ENCODE measurements around the gene NPPC. TPM values are rescaled to one million over a fixed set of nuclear protein-coding genes. Genes with fewer than 3 reads are reported as not detected.

NPPC gene
- total and polyA plus RNA-seq, 2 of the 8 experiments (the other 6 are each of a cell fraction or from before 2014, with no cell fraction given): 1.3 to 4.7 TPM

- TF ChIP-seq, protein P1, sequence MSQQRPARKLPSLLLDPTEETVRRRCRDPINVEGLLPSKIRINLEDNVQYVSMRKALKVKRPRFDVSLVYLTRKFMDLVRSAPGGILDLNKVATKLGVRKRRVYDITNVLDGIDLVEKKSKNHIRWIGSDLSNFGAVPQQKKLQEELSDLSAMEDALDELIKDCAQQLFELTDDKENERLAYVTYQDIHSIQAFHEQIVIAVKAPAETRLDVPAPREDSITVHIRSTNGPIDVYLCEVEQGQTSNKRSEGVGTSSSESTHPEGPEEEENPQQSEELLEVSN (IDR thresholded peaks at IDR 0.05): no peak
- TF ChIP-seq TBP (IDR thresholded peaks at IDR 0.05; ENCODE audit: low read depth, low read length) (peak; percentile 21; the same call in 1 of the 2 replicates), NRF1 (IDR thresholded peaks at IDR 0.05; ENCODE audit: low read depth, low read length) (no peak), CTCF (IDR thresholded peaks at IDR 0.05; ENCODE audit: control extremely low read depth in 1 of 3, insufficient read depth in 1 of 3, low read depth in 1 of 3, low read length in 3 of 3) (peak; percentile 99), POU5F1 (IDR thresholded peaks at IDR 0.05; ENCODE audit: low read depth, low read length) (no peak), EGR1 (IDR thresholded peaks at IDR 0.05; ENCODE audit: borderline replicate concordance, low read depth, low read length) (no peak), CREB1 (IDR thresholded peaks at IDR 0.05) (0 out of 2 replicates have a peak, but pooled peaks have one; percentile 17), GABPA (IDR thresholded peaks at IDR 0.05; ENCODE audit: borderline replicate concordance, insufficient read depth, low read length) (0 out of 2 replicates have a peak, but pooled peaks have one; percentile 58), ATF3 (IDR thresholded peaks at IDR 0.05; ENCODE audit: insufficient read depth, low read depth, low read length) (no peak), TEAD4 (IDR thresholded peaks at IDR 0.05; ENCODE audit: low read depth, low read length) (peak; percentile 64), HDAC6 (IDR thresholded peaks at IDR 0.05; ENCODE audit: low read depth, low read length) (no peak), CBX5 (IDR thresholded peaks at IDR 0.05; ENCODE audit: low read depth, low read length) (no peak), RAD21 (IDR thresholded peaks at IDR 0.05 in 1 of 2, conservative IDR thresholded peaks at IDR 0.05 in 1 of 2; ENCODE audit: low read depth in 2 of 2, low read length in 2 of 2) (peak; percentile 67 to 84), SP4 (IDR thresholded peaks at IDR 0.05; ENCODE audit: low read length) (no peak), JUND (IDR thresholded peaks at IDR 0.05; ENCODE audit: low read length) (no peak), NANOG (IDR thresholded peaks at IDR 0.05; ENCODE audit: insufficient read depth, low read depth, low read length, poor library complexity, severe bottlenecking) (no peak), YY1 (IDR thresholded peaks at IDR 0.05; ENCODE audit: low read depth, low read length) (0 out of 2 replicates have a peak, but pooled peaks have one; percentile 40), CEBPB (IDR thresholded peaks at IDR 0.05; ENCODE audit: low read depth, low read length) (no peak), BACH1 (IDR thresholded peaks at IDR 0.05; ENCODE audit: low read length) (no peak)
Measured at GRCh38 chr2:231900486-231900942, 25.7 kb downstream of the NPPC start (continued).

All from H1 (cell line).